ENCODE measurements around the gene TSHZ2.
A peak's percentile ranks its signal among the peaks of the same experiment; 100 is the strongest.

TSHZ2 gene

GRCh38 chr20:53216856-53217576 lies 244.9 kb downstream of the TSHZ2 start:
- DNase-seq (ENCODE audit: low read depth, low spot score), result peak; percentile 67
- WGBS (ENCODE audit: insufficient coverage, insufficient read length), result no CpG with 5 or more reads among the region's 32 CpGs
- no peaks in the 10 kb centered on the region for H3K36me3 ChIP-seq (ENCODE audit: control insufficient read depth, insufficient read depth, low read length)
- no peak overlapping the region for H3K27ac ChIP-seq (ENCODE audit: low read length)
- H3K4me3 ChIP-seq (ENCODE audit: low read length), result no peak overlapping the region
- H3K9me3 ChIP-seq (ENCODE audit: control insufficient read depth, insufficient read depth, low read length), result no peaks in the 10 kb centered on the region
- H3K27me3 ChIP-seq (ENCODE audit: control insufficient read depth, insufficient read depth, low read length), result no peaks in the 10 kb centered on the region
- peaks cover 2% of the 10 kb centered on the region; the same call in 1 of the 2 replicates for H3K4me1 ChIP-seq (ENCODE audit: control insufficient read depth, insufficient read depth, low read length)

- Histone ChIP-seq H3K27me3 (ENCODE audit: control insufficient read depth, insufficient read depth, low read length) (no peaks in the 10 kb centered on the region), H3K36me3 (ENCODE audit: control insufficient read depth, insufficient read depth, low read length) (no peaks in the 10 kb centered on the region), H3K27ac (ENCODE audit: low read length) (no peak overlapping the region), H3K4me1 (ENCODE audit: control insufficient read depth, insufficient read depth, low read length) (peaks cover 2% of the 10 kb centered on the region; the same call in 1 of the 2 replicates), H3K9me3 (ENCODE audit: control insufficient read depth, insufficient read depth, low read length) (no peaks in the 10 kb centered on the region), H3K4me3 (ENCODE audit: low read length) (no peak overlapping the region)
- DNase-seq (ENCODE audit: low read depth, low spot score), result no peak
- no CpG with 5 or more reads among the region's 9 CpGs for WGBS (ENCODE audit: insufficient coverage, insufficient read length)
Measured at GRCh38 chr20:53220482-53221307, 248.5 kb downstream of the TSHZ2 start.

GRCh38 chr20:53221731-53222130 lies 249.6 kb downstream of the TSHZ2 start:
- Histone ChIP-seq H3K27ac (ENCODE audit: low read length) (no peak overlapping the region), H3K4me1 (ENCODE audit: control insufficient read depth, insufficient read depth, low read length) (no peaks in the 10 kb centered on the region), H3K9me3 (ENCODE audit: control insufficient read depth, insufficient read depth, low read length) (no peaks in the 10 kb centered on the region), H3K4me3 (ENCODE audit: low read length) (no peak overlapping the region), H3K27me3 (ENCODE audit: control insufficient read depth, insufficient read depth, low read length) (no peaks in the 10 kb centered on the region), H3K36me3 (ENCODE audit: control insufficient read depth, insufficient read depth, low read length) (no peaks in the 10 kb centered on the region)
- no peak for DNase-seq (ENCODE audit: low read depth, low spot score)
- whole genome bisulfite sequencing (ENCODE audit: insufficient coverage, insufficient read length), result no CpG with 5 or more reads among the region's 3 CpGs

- no peaks in the 10 kb centered on the region for H3K27me3 ChIP-seq (ENCODE audit: control insufficient read depth, insufficient read depth, low read length)
- WGBS (ENCODE audit: insufficient coverage, insufficient read length), result no CpG with 5 or more reads among the region's 4 CpGs
- no peaks in the 10 kb centered on the region for H3K36me3 ChIP-seq (ENCODE audit: control insufficient read depth, insufficient read depth, low read length)
- no peak for DNase-seq (ENCODE audit: low read depth, low spot score)
- no peak overlapping the region for H3K4me3 ChIP-seq (ENCODE audit: low read length)
- no peaks in the 10 kb centered on the region for H3K9me3 ChIP-seq (ENCODE audit: control insufficient read depth, insufficient read depth, low read length)
- H3K27ac ChIP-seq (ENCODE audit: low read length), result no peak overlapping the region
- no peaks in the 10 kb centered on the region for H3K4me1 ChIP-seq (ENCODE audit: control insufficient read depth, insufficient read depth, low read length)
Measured at GRCh38 chr20:53222416-53222815, 250.3 kb downstream of the TSHZ2 start.

GRCh38 chr20:53222932-53223331 lies 250.8 kb downstream of the TSHZ2 start:
- no peaks in the 10 kb centered on the region for H3K36me3 ChIP-seq (ENCODE audit: control insufficient read depth, insufficient read depth, low read length)
- DNase-seq (ENCODE audit: low read depth, low spot score), result no peak
- no CpG with 5 or more reads among the region's 3 CpGs for WGBS (ENCODE audit: insufficient coverage, insufficient read length)
- no peak overlapping the region for H3K4me3 ChIP-seq (ENCODE audit: low read length)
- no peaks in the 10 kb centered on the region for H3K9me3 ChIP-seq (ENCODE audit: control insufficient read depth, insufficient read depth, low read length)
- no peaks in the 10 kb centered on the region for H3K4me1 ChIP-seq (ENCODE audit: control insufficient read depth, insufficient read depth, low read length)
- no peaks in the 10 kb centered on the region for H3K27me3 ChIP-seq (ENCODE audit: control insufficient read depth, insufficient read depth, low read length)
- H3K27ac ChIP-seq (ENCODE audit: low read length), result no peak overlapping the region

GRCh38 chr20:53223626-53224172 lies 251.5 kb downstream of the TSHZ2 start:
- Histone ChIP-seq H3K4me1 (ENCODE audit: control insufficient read depth, insufficient read depth, low read length) (no peaks in the 10 kb centered on the region), H3K4me3 (ENCODE audit: low read length) (no peak overlapping the region), H3K9me3 (ENCODE audit: control insufficient read depth, insufficient read depth, low read length) (no peaks in the 10 kb centered on the region), H3K27me3 (ENCODE audit: control insufficient read depth, insufficient read depth, low read length) (no peaks in the 10 kb centered on the region), H3K36me3 (ENCODE audit: control insufficient read depth, insufficient read depth, low read length) (no peaks in the 10 kb centered on the region), H3K27ac (ENCODE audit: low read length) (no peak overlapping the region)
- no CpG with 5 or more reads among the region's 5 CpGs for WGBS (ENCODE audit: insufficient coverage, insufficient read length)
- no peak for DNase-seq (ENCODE audit: low read depth, low spot score)

GRCh38 chr20:53224851-53225250 lies 252.7 kb downstream of the TSHZ2 start:
- Histone ChIP-seq H3K36me3 (ENCODE audit: control insufficient read depth, insufficient read depth, low read length) (no peaks in the 10 kb centered on the region), H3K27me3 (ENCODE audit: control insufficient read depth, insufficient read depth, low read length) (no peaks in the 10 kb centered on the region), H3K4me3 (ENCODE audit: low read length) (no peak overlapping the region), H3K9me3 (ENCODE audit: control insufficient read depth, insufficient read depth, low read length) (no peaks in the 10 kb centered on the region), H3K4me1 (ENCODE audit: control insufficient read depth, insufficient read depth, low read length) (no peaks in the 10 kb centered on the region), H3K27ac (ENCODE audit: low read length) (no peak overlapping the region)
- DNase-seq (ENCODE audit: low read depth, low spot score), result no peak
- WGBS (ENCODE audit: insufficient coverage, insufficient read length), result no CpG with 5 or more reads among the region's 1 CpG

- no peaks in the 10 kb centered on the region for H3K36me3 ChIP-seq (ENCODE audit: control insufficient read depth, insufficient read depth, low read length)
- no peak for DNase-seq (ENCODE audit: low read depth, low spot score)
- no peaks in the 10 kb centered on the region for H3K27me3 ChIP-seq (ENCODE audit: control insufficient read depth, insufficient read depth, low read length)
- no CpG with 5 or more reads among the region's 7 CpGs for WGBS (ENCODE audit: insufficient coverage, insufficient read length)
- no peak overlapping the region for H3K27ac ChIP-seq (ENCODE audit: low read length)
- no peaks in the 10 kb centered on the region for H3K4me1 ChIP-seq (ENCODE audit: control insufficient read depth, insufficient read depth, low read length)
- no peaks in the 10 kb centered on the region for H3K9me3 ChIP-seq (ENCODE audit: control insufficient read depth, insufficient read depth, low read length)
- H3K4me3 ChIP-seq (ENCODE audit: low read length), result no peak overlapping the region
Measured at GRCh38 chr20:53226826-53227225, 254.7 kb downstream of the TSHZ2 start.

- DNase-seq (ENCODE audit: low read depth, low spot score), result no peak
Measured at GRCh38 chr20:53227523-53227922, 255.4 kb downstream of the TSHZ2 start.

GRCh38 chr20:53231061-53231460 lies 258.9 kb downstream of the TSHZ2 start:
- no peak for DNase-seq (ENCODE audit: low read depth, low spot score)
- no peaks in the 10 kb centered on the region for H3K27me3 ChIP-seq (ENCODE audit: control insufficient read depth, insufficient read depth, low read length)
- no CpG with 5 or more reads among the region's 3 CpGs for WGBS (ENCODE audit: insufficient coverage, insufficient read length)
- H3K4me3 ChIP-seq (ENCODE audit: low read length), result no peak overlapping the region
- no peak overlapping the region for H3K27ac ChIP-seq (ENCODE audit: low read length)
- no peaks in the 10 kb centered on the region for H3K9me3 ChIP-seq (ENCODE audit: control insufficient read depth, insufficient read depth, low read length)
- H3K4me1 ChIP-seq (ENCODE audit: control insufficient read depth, insufficient read depth, low read length), result no peaks in the 10 kb centered on the region
- no peaks in the 10 kb centered on the region for H3K36me3 ChIP-seq (ENCODE audit: control insufficient read depth, insufficient read depth, low read length)

More at GRCh38 chr20:53227523-53227922, 255.4 kb downstream of the TSHZ2 start:
- WGBS (ENCODE audit: insufficient coverage, insufficient read length), result 100% methylated on average over 2 of the region's 3 CpGs
- Histone ChIP-seq H3K9me3 (ENCODE audit: control insufficient read depth, insufficient read depth, low read length) (no peaks in the 10 kb centered on the region), H3K27ac (ENCODE audit: low read length) (no peak overlapping the region), H3K27me3 (ENCODE audit: control insufficient read depth, insufficient read depth, low read length) (no peaks in the 10 kb centered on the region), H3K4me1 (ENCODE audit: control insufficient read depth, insufficient read depth, low read length) (no peaks in the 10 kb centered on the region), H3K36me3 (ENCODE audit: control insufficient read depth, insufficient read depth, low read length) (no peaks in the 10 kb centered on the region), H3K4me3 (ENCODE audit: low read length) (no peak overlapping the region)
